Measurements from ENCODE around the gene DUOXA1. TPM values are rescaled to one million over a fixed set of nuclear protein-coding genes. Genes with fewer than 3 reads are reported as not detected.
"Not testable (repeated sequence)": the region's sequence is repeated elsewhere in the genome, so short reads cannot be mapped to it uniquely, and the experiment has no call there.

DUOXA1 gene
- total and polyA plus RNA-seq, 9 of the 15 experiments (the other 6 are each of a cell fraction or from before 2014, with no cell fraction given): 0.17 to 0.74 (median 0.24) TPM; not detected in 6

- 0 out of 2 replicates have a peak, but pooled peaks have one; percentile 13 for TF ChIP-seq MAFG (tag; conservative IDR thresholded peaks at IDR 0.05)
- no peak for TF ChIP-seq EZH2 (IDR thresholded peaks at IDR 0.05; ENCODE audit: borderline replicate concordance, low read depth, low read length)
- TF ChIP-seq SMAD2 (IDR thresholded peaks at IDR 0.05; ENCODE audit: low read depth, low read length): no peak
- TF ChIP-seq LARP7 (IDR thresholded peaks at IDR 0.05): no peak
- TF ChIP-seq PPARD (CRISPR knock-in tag; IDR thresholded peaks at IDR 0.05): no peak
Observed at GRCh38 chr15:45083223-45083622, 46.5 kb downstream of the DUOXA1 start (continued).

- ATAC-seq: peak; percentile 69
- peak; percentile 95 for FAIRE-seq
- POLR2A ChIA-PET; H3K4me3 ChIP-seq; H3K27me3 ChIP-seq (ENCODE audit: control insufficient read depth in 2 of 2, insufficient read depth in 2 of 2, low read length in 2 of 2); H4K20me1 ChIP-seq (replicated peaks; ENCODE audit: control insufficient read depth, insufficient read depth, low read length); H3K36me3 ChIP-seq (ENCODE audit: control insufficient read depth, insufficient read depth, low read length); H3K9me3 ChIP-seq (replicated peaks; ENCODE audit: control insufficient read depth, insufficient read depth, low read depth, low read length); intact Hi-C loops (cut with micrococcal nuclease); H3K9ac ChIP-seq (ENCODE audit: insufficient read depth in 1 of 2, low read depth in 2 of 2, low read length in 2 of 2); H3K4me2 ChIP-seq (ENCODE audit: insufficient read depth, low read length); H3K27ac ChIP-seq (ENCODE audit: extremely low read depth, low read depth, low read length); H3K79me2 ChIP-seq (ENCODE audit: control insufficient read depth, insufficient read depth, low read length); in situ Hi-C loops (cut with MboI); CTCF ChIA-PET (ENCODE audit: low intra/inter-chr PET ratio); BruUV-seq (replicated peaks); H3K9me1 ChIP-seq (ENCODE audit: control insufficient read depth, insufficient read depth, low read length); TF ChIP-seq ATF3 (CRISPR knock-in tag; conservative IDR thresholded peaks at IDR 0.05); JUND (tag; IDR thresholded peaks at IDR 0.05; ENCODE audit: borderline replicate concordance, low read depth, low read length): not testable (repeated sequence)
- H3K4me1 ChIP-seq (replicated peaks in 1 of 2; ENCODE audit: control insufficient read depth in 2 of 2, insufficient read depth in 2 of 2, low read length in 2 of 2): peaks cover 18 to 34% of the 10 kb centered on the region in 2 experiments
- TF ChIP-seq NFE2 (IDR thresholded peaks at IDR 0.05; ENCODE audit: low read depth) (peak; percentile 78), SOX6 (IDR thresholded peaks at IDR 0.05) (peak; percentile 61; the same call in 1 of the 2 replicates), FOSL1 (tag; conservative IDR thresholded peaks at IDR 0.05) (peak; percentile 36), SMARCE1 (IDR thresholded peaks at IDR 0.05) (peak; percentile 32; the same call in 1 of the 2 replicates), ARID1B (IDR thresholded peaks at IDR 0.05) (peak; percentile 13; the same call in 1 of the 2 replicates), ATF3 (IDR thresholded peaks at IDR 0.05) (0 out of 2 replicates have a peak, but pooled peaks have one; percentile 11), JUND (IDR thresholded peaks at IDR 0.05; ENCODE audit: borderline replicate concordance, low read depth, low read length) (peak; percentile 25; the same call in 1 of the 2 replicates)
- H2AFZ ChIP-seq (ENCODE audit: low read depth, low read length): peak overlapping the region; percentile 76
- peak in 1 of 4 experiments; percentile 56 for DNase-seq (ENCODE audit: extremely low read depth in 1 of 4, low spot score in 3 of 4)
- 0% methylated on average over 5 of the region's 10 CpGs for WGBS (ENCODE audit: insufficient coverage, low coverage, missing lambda C conversion rate)
Observed at GRCh38 chr15:45082412-45082811, 47.3 kb downstream of the DUOXA1 start.

- H3K4me2 ChIP-seq (ENCODE audit: insufficient read depth, low read length); CTCF ChIA-PET (ENCODE audit: low intra/inter-chr PET ratio); H3K4me3 ChIP-seq; FAIRE-seq; H3K27ac ChIP-seq (ENCODE audit: extremely low read depth, low read depth, low read length); H3K36me3 ChIP-seq (ENCODE audit: control insufficient read depth, insufficient read depth, low read length); H3K27me3 ChIP-seq (ENCODE audit: control insufficient read depth in 2 of 2, insufficient read depth in 2 of 2, low read length in 2 of 2); H3K9ac ChIP-seq (ENCODE audit: insufficient read depth in 1 of 2, low read depth in 2 of 2, low read length in 2 of 2); in situ Hi-C loops (cut with MboI); ATAC-seq; BruUV-seq (replicated peaks); H3K79me2 ChIP-seq (ENCODE audit: control insufficient read depth, insufficient read depth, low read length); H4K20me1 ChIP-seq (replicated peaks; ENCODE audit: control insufficient read depth, insufficient read depth, low read length); intact Hi-C loops (cut with micrococcal nuclease); H2AFZ ChIP-seq (ENCODE audit: low read depth, low read length); DNase-seq (ENCODE audit: extremely low read depth in 1 of 4, low spot score in 3 of 4); H3K9me3 ChIP-seq (replicated peaks; ENCODE audit: control insufficient read depth, insufficient read depth, low read depth, low read length); H3K9me1 ChIP-seq (ENCODE audit: control insufficient read depth, insufficient read depth, low read length): not testable (repeated sequence)
- H3K4me1 ChIP-seq (replicated peaks in 1 of 2; ENCODE audit: control insufficient read depth in 2 of 2, insufficient read depth in 2 of 2, low read length in 2 of 2): peaks cover 18 to 36% of the 10 kb centered on the region in 2 experiments
- POLR2A ChIA-PET: interaction anchor here (0.5 to 0.8 kb wide), 2 partner anchors 9 to 50 kb away, joined by 3 to 4 read pairs; no protein-coding TSS in a partner anchor
- 83% methylated on average over 2 of the region's 3 CpGs for WGBS (ENCODE audit: insufficient coverage, low coverage, missing lambda C conversion rate)
Observed at GRCh38 chr15:45080593-45080992, 49.1 kb downstream of the DUOXA1 start.
